Gastrocnemius medialis (tissue), 4 donors: ENCODE measurements around the gene ADNP2. TPM values are rescaled to one million over a fixed set of nuclear protein-coding genes. Genes with fewer than 3 reads are reported as not detected.

Source experiments
- ATAC-seq, 2 donors: fragments of 150-250 bp; one replicate each; pipeline ENCODE4 v1.9.1; 2016
- DNase-seq, 2 donors: peaks; one replicate each; pipeline ENCODE4 v3.0.0-alpha.2; 2019
- H3K27ac ChIP-seq, 4 donors: fragments of 200-600 bp; sonication (generic); 1 replicate in 1 of 4; 2 replicates in 3 of 4; pipeline ENCODE4 v1.5.1; 2016 to 2018; ENCODE audit warnings: mild to moderate bottlenecking in 2 of 4, moderate library complexity in 1 of 4
- H3K27me3 ChIP-seq, 3 donors: fragments of 200-600 bp; sonication (generic) in 2 of 3; 1 replicate in 1 of 3; 2 replicates in 2 of 3; pipeline versions ENCODE4 v1.5.1 to v1.6.0; 2016 to 2019; ENCODE audit warnings: mild to moderate bottlenecking in 1 of 3, moderate library complexity in 1 of 3
- H3K36me3 ChIP-seq, 2 donors: fragments of 200-600 bp; sonication (generic) in 1 of 2; one replicate each; pipeline ENCODE4 v1.5.1; 2017 to 2018
- H3K4me1 ChIP-seq, 2 donors: fragments of 200-600 bp; sonication (generic) in 1 of 2; one replicate each; pipeline ENCODE4 v1.5.1; 2016 to 2017; ENCODE audit warnings: mild to moderate bottlenecking in 2 of 2
- H3K4me3 ChIP-seq, 4 donors: fragments of 200-600 bp; sonication (generic) in 3 of 4; 1 replicate in 1 of 4; 2 replicates in 3 of 4; pipeline ENCODE4 v1.5.1; 2016 to 2019; ENCODE audit warnings: mild to moderate bottlenecking in 2 of 4
- H3K9me3 ChIP-seq, 3 donors: fragments of 200-600 bp; sonication (generic) in 2 of 3; 1 replicate in 1 of 3; 2 replicates in 2 of 3; pipeline ENCODE4 v1.5.1; 2016 to 2019
- POLR2A ChIP-seq, 2 donors: fragments of 450-650 bp; IDR thresholded peaks; one replicate each; pipeline ENCODE4 v1.6.1; 2017; ENCODE audit warnings: antibody characterized with exemption in 2 of 2, mild to moderate bottlenecking in 2 of 2, moderate library complexity in 2 of 2
- in situ Hi-C, 4 donors: fragments of 200-750 bp; cut with MboI; loops; one replicate each; pipeline versions ENCODE4 v1.15.0 to v1.8.0; 2017; ENCODE audit warnings: low sequenced_read_pairs in 4 of 4
- intact Hi-C: fragments of 100-400 bp; cut with DNase I; formaldehyde crosslinking; loops from one replicate; pipeline ENCODE4 v1.15.1; 2023; ENCODE audit warnings: low total_unique reads
- total RNA-seq, 4 donors: library from RNA; depleted of rRNA; stranded (reverse); fragments of >200 nt; gene quantifications; one replicate each; pipeline versions ENCODE4 v1.1.0 to v1.2.3, GENCODE V29; 2016
- TF ChIP-seq, protein P1 (sequence below), 5 experiments: fragments of 450-650 bp in 3 of 5; fragments of 200-600 bp in 2 of 5; sonication (generic) in 2 of 5; IDR thresholded peaks in 4 of 5; conservative IDR thresholded peaks in 1 of 5; 1 replicate in 4 of 5; 2 replicates in 1 of 5; pipeline ENCODE4 v1.5.1; 2016 to 2019; ENCODE audit warnings: antibody characterized with exemption in 5 of 5, mild to moderate bottlenecking in 3 of 5, moderate library complexity in 3 of 5

Gene ADNP2
- total RNA-seq, 4 donors from 2014 or later: 2.6 to 4.5 (median 2.9) TPM

DNA sequence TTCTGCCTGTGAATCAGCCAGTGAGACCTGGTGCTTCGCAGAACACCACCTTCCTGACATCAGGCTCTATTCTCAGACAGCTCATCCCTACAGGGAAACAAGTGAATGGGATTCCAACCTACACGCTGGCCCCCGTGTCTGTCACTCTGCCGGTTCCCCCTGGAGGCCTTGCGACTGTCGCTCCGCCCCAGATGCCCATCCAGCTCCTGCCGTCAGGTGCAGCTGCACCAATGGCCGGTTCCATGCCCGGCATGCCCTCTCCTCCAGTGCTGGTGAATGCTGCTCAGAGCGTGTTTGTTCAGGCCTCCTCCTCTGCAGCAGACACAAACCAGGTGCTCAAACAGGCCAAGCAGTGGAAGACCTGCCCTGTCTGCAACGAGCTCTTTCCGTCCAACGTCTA lies 28.1 kb downstream of the ADNP2 start:
- H3K36me3 ChIP-seq: peaks cover 0 to 28% of the 10 kb centered on the region in 2 donors
- TF ChIP-seq, protein P1, sequence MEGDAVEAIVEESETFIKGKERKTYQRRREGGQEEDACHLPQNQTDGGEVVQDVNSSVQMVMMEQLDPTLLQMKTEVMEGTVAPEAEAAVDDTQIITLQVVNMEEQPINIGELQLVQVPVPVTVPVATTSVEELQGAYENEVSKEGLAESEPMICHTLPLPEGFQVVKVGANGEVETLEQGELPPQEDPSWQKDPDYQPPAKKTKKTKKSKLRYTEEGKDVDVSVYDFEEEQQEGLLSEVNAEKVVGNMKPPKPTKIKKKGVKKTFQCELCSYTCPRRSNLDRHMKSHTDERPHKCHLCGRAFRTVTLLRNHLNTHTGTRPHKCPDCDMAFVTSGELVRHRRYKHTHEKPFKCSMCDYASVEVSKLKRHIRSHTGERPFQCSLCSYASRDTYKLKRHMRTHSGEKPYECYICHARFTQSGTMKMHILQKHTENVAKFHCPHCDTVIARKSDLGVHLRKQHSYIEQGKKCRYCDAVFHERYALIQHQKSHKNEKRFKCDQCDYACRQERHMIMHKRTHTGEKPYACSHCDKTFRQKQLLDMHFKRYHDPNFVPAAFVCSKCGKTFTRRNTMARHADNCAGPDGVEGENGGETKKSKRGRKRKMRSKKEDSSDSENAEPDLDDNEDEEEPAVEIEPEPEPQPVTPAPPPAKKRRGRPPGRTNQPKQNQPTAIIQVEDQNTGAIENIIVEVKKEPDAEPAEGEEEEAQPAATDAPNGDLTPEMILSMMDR (IDR thresholded peaks at IDR 0.05 in 4 of 5, conservative IDR thresholded peaks at IDR 0.05 in 1 of 5): no peak
- no peak for TF ChIP-seq POLR2A (IDR thresholded peaks at IDR 0.05)
- no peak for DNase-seq
- H3K4me1 ChIP-seq: no peaks in the 10 kb centered on the region
- in situ Hi-C loops: no loop called here
- intact Hi-C loops: no loop called here
- ATAC-seq: no peak
- H3K4me3 ChIP-seq: no peak overlapping the region
- H3K27me3 ChIP-seq: no peaks in the 10 kb centered on the region
- H3K9me3 ChIP-seq: no peaks in the 10 kb centered on the region
- no peak overlapping the region for H3K27ac ChIP-seq

- no peaks in the 10 kb centered on the region for H3K4me1 ChIP-seq
- no peaks in the 10 kb centered on the region for H3K9me3 ChIP-seq
- H3K36me3 ChIP-seq: peaks cover 0 to 28% of the 10 kb centered on the region in 2 donors
- in situ Hi-C loops: no loop called here
- no peak overlapping the region for H3K27ac ChIP-seq
- ATAC-seq (no peak), DNase-seq (no peak)
- TF ChIP-seq POLR2A (IDR thresholded peaks at IDR 0.05): no peak
- TF ChIP-seq, protein P1 (IDR thresholded peaks at IDR 0.05 in 4 of 5, conservative IDR thresholded peaks at IDR 0.05 in 1 of 5): no peak
- H3K27me3 ChIP-seq: no peaks in the 10 kb centered on the region
- no peak overlapping the region for H3K4me3 ChIP-seq
- intact Hi-C loops: no loop called here
Observed at GRCh38 chr18:80137976-80138375, 28.9 kb downstream of the ADNP2 start.

DNA sequence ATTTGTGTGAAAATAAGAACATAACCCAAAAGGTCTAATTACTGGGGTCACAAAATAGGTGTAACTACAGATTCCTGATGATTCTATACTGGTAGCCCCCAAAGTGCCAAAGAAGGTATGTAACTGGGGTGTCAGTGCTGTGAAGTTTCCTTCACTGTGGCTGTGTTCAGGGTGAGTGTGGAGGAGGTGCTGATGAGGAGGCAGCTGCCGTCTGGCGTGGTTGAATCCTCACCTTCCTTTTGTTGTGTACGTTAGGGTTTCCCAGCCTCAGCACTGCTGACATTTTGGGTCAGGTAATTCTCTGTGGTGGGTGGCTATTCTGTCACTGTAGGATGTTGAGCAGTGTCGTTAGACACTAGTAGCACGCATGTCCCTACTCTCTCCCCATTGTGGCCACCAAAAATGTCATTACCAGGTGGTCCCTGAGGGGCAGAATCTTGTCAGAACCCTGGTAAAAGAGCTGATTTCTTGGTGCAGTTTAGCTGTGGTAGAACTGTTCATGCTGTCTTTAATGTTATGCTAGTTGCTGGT lies 31.5 kb downstream of the ADNP2 start:
- H3K9me3 ChIP-seq: no peaks in the 10 kb centered on the region
- in situ Hi-C loops (no loop called here), intact Hi-C loops (no loop called here)
- H3K27me3 ChIP-seq: no peaks in the 10 kb centered on the region
- H3K4me3 ChIP-seq: no peak overlapping the region
- no peak overlapping the region for H3K27ac ChIP-seq
- H3K36me3 ChIP-seq: peaks cover 0 to 26% of the 10 kb centered on the region in 2 donors
- ATAC-seq: no peak
- DNase-seq: no peak
- H3K4me1 ChIP-seq: no peaks in the 10 kb centered on the region
- no peak for TF ChIP-seq POLR2A (IDR thresholded peaks at IDR 0.05)
- TF ChIP-seq, protein P1 (IDR thresholded peaks at IDR 0.05 in 4 of 5, conservative IDR thresholded peaks at IDR 0.05 in 1 of 5): no peak

DNA sequence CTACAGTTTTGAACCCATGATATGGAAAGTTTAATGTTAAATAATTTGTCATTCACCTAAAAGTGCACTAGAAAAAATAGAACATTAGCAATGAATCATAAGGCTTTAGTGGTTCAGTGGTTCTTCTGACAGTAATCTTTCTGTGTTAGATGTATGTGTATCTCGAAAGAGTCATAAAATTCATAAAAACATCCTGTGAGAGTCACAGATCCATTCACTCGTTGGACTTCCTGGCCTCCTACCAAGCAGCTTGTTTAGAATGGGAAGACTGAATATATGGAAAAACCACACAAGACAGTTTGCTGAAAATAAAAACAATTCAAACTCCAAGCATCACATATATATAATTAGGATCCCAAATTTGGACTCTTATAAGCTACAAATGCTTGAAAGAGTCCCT lies 34.8 kb downstream of the ADNP2 start:
- no peaks in the 10 kb centered on the region for H3K27me3 ChIP-seq
- no peak overlapping the region for H3K27ac ChIP-seq
- DNase-seq (no peak), ATAC-seq (no peak)
- no peaks in the 10 kb centered on the region for H3K9me3 ChIP-seq
- intact Hi-C loops (no loop called here), in situ Hi-C loops (no loop called here)
- no peaks in the 10 kb centered on the region for H3K36me3 ChIP-seq
- peaks cover 4 to 5% of the 10 kb centered on the region in 2 donors for H3K4me1 ChIP-seq
- H3K4me3 ChIP-seq: no peak overlapping the region
- TF ChIP-seq, protein P1 (IDR thresholded peaks at IDR 0.05 in 4 of 5, conservative IDR thresholded peaks at IDR 0.05 in 1 of 5): no peak
- no peak for TF ChIP-seq POLR2A (IDR thresholded peaks at IDR 0.05)
